ENCODE measurements around the gene UTY. TPM values are rescaled to one million over a fixed set of nuclear protein-coding genes. Genes with fewer than 3 reads are reported as not detected.

UTY gene
- total and polyA plus RNA-seq, 4 donors = 2.2 to 24.3 TPM; not detected in 2

GRCh38 chrY:13474997-13475396 is 4.8 kb downstream of the UTY start:
- H3K9ac ChIP-seq (ENCODE audit: low read depth in 1 of 2, low read length in 2 of 2) = no peak overlapping the region
- TF ChIP-seq FOXA1 (IDR thresholded peaks at IDR 0.05) (no peak), NR2F2 (IDR thresholded peaks at IDR 0.05) (no peak), SP1 (IDR thresholded peaks at IDR 0.05) (no peak)
- H3K36me3 ChIP-seq (ENCODE audit: control insufficient read depth in 4 of 4, insufficient read depth in 3 of 4, low read depth in 1 of 4, low read length in 3 of 4) = peaks cover 0 to 6% (median 0%) of the 10 kb centered on the region in 4 donors
- WGBS = 73% methylated on average over 2 of the region's 2 CpGs
- no peaks in the 10 kb centered on the region for H3K27me3 ChIP-seq (ENCODE audit: control insufficient read depth in 4 of 4, insufficient read depth in 4 of 4, low read length in 3 of 4)
- no peaks in the 10 kb centered on the region for H3K9me3 ChIP-seq (ENCODE audit: control insufficient read depth in 4 of 4, low read length in 3 of 4)
- H3K4me3 ChIP-seq (ENCODE audit: low read depth in 1 of 3, low read length in 3 of 3) = no peak overlapping the region
- DNase-seq (ENCODE audit: low spot score) = no peak
- no peak overlapping the region for H3K27ac ChIP-seq (ENCODE audit: low read depth in 1 of 2, low read length in 2 of 2)
- peaks cover 0 to 1% (median 0%) of the 10 kb centered on the region in 4 donors for H3K4me1 ChIP-seq (ENCODE audit: control insufficient read depth in 4 of 4, insufficient read depth in 4 of 4, low read length in 3 of 4)

DNA sequence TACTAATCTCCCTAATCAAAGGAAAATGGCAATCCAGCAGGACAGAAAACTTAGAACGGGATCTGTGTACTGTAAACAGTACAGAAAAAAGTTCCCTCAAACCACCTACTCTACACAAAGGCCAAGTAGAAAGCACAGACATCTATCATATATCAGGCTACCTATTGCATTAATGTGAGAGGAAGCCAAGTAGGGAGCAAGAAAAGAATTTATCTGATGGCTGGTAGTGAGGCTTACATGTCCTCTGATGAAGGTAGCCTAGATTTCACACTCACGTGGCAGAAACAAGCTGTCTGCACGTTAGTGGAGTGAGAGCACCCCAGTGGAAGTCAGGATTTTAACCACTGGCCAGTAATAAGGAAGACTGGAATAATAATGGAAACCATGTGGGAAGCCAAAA is 28.3 kb downstream of the UTY start:
- Histone ChIP-seq H3K4me1 (ENCODE audit: control insufficient read depth in 4 of 4, insufficient read depth in 4 of 4, low read length in 3 of 4) (no peaks in the 10 kb centered on the region), H3K4me3 (ENCODE audit: low read depth in 1 of 3, low read length in 3 of 3) (no peak overlapping the region), H3K9me3 (ENCODE audit: control insufficient read depth in 4 of 4, low read length in 3 of 4) (no peaks in the 10 kb centered on the region), H3K27me3 (ENCODE audit: control insufficient read depth in 4 of 4, insufficient read depth in 4 of 4, low read length in 3 of 4) (no peaks in the 10 kb centered on the region), H3K9ac (ENCODE audit: low read depth in 1 of 2, low read length in 2 of 2) (no peak overlapping the region), H3K36me3 (ENCODE audit: control insufficient read depth in 4 of 4, insufficient read depth in 3 of 4, low read depth in 1 of 4, low read length in 3 of 4) (peaks cover 0 to 2% (median 0%) of the 10 kb centered on the region in 4 donors), H3K27ac (ENCODE audit: low read depth in 1 of 2, low read length in 2 of 2) (no peak overlapping the region)
- no peak for TF ChIP-seq NR2F2 (IDR thresholded peaks at IDR 0.05)
- no peak for TF ChIP-seq RAD21 (IDR thresholded peaks at IDR 0.05)
- no peak for TF ChIP-seq YY1 (IDR thresholded peaks at IDR 0.05)
- TF ChIP-seq, protein P1, sequence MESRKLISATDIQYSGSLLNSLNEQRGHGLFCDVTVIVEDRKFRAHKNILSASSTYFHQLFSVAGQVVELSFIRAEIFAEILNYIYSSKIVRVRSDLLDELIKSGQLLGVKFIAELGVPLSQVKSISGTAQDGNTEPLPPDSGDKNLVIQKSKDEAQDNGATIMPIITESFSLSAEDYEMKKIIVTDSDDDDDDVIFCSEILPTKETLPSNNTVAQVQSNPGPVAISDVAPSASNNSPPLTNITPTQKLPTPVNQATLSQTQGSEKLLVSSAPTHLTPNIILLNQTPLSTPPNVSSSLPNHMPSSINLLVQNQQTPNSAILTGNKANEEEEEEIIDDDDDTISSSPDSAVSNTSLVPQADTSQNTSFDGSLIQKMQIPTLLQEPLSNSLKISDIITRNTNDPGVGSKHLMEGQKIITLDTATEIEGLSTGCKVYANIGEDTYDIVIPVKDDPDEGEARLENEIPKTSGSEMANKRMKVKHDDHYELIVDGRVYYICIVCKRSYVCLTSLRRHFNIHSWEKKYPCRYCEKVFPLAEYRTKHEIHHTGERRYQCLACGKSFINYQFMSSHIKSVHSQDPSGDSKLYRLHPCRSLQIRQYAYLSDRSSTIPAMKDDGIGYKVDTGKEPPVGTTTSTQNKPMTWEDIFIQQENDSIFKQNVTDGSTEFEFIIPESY (IDR thresholded peaks at IDR 0.05) = no peak
- no peak for TF ChIP-seq HNF4G (IDR thresholded peaks at IDR 0.05)
- TF ChIP-seq JUND (IDR thresholded peaks at IDR 0.05) = no peak
- no peak for TF ChIP-seq FOXA1 (IDR thresholded peaks at IDR 0.05)
- TF ChIP-seq HNF4A (conservative IDR thresholded peaks at IDR 0.05) = no peak
- 96% methylated on average over 3 of the region's 3 CpGs for WGBS
- no peak for DNase-seq (ENCODE audit: low spot score)

DNA sequence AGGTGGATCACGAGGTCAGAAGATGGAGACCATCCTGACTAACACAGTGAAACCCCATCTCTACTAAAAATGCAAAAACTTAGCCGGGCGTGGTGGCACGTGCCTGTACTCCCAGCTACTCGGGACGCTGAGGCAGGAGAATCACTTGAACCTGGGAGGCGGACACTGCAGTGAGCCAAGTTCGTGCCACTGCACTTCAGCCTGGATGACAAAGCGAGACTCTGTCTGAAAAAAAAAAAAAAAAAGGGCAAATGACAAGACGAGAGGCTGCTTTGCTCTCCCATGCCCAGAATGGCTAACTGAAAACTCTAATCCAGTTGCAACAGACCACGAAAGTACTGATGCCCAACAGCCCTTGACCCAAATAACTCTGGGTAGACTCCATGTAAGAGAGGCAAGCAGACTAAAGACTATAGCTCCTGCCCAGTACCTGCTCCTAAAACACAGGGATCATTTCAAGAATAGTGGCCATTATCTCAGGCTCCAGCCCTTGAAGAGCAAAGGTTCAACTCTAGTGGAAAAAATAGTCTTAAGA is 29.2 kb downstream of the UTY start:
- WGBS = 95% methylated on average over 11 of the region's 11 CpGs

More for the DNA sequence above, 29.2 kb downstream of the UTY start:
- Histone ChIP-seq H3K4me3 (ENCODE audit: low read depth in 1 of 3, low read length in 3 of 3) (no peak overlapping the region), H3K9me3 (ENCODE audit: control insufficient read depth in 4 of 4, low read length in 3 of 4) (no peaks in the 10 kb centered on the region), H3K27me3 (ENCODE audit: control insufficient read depth in 4 of 4, insufficient read depth in 4 of 4, low read length in 3 of 4) (no peaks in the 10 kb centered on the region), H3K9ac (ENCODE audit: low read depth in 1 of 2, low read length in 2 of 2) (no peak overlapping the region), H3K36me3 (ENCODE audit: control insufficient read depth in 4 of 4, insufficient read depth in 3 of 4, low read depth in 1 of 4, low read length in 3 of 4) (peaks cover 0 to 2% (median 0%) of the 10 kb centered on the region in 4 donors), H3K27ac (ENCODE audit: low read depth in 1 of 2, low read length in 2 of 2) (no peak overlapping the region), H3K4me1 (ENCODE audit: control insufficient read depth in 4 of 4, insufficient read depth in 4 of 4, low read length in 3 of 4) (no peaks in the 10 kb centered on the region)
- TF ChIP-seq TAF1 (conservative IDR thresholded peaks at IDR 0.05) (no peak), NR2F2 (IDR thresholded peaks at IDR 0.05) (no peak), REST (IDR thresholded peaks at IDR 0.05) (no peak), RAD21 (IDR thresholded peaks at IDR 0.05) (no peak), FOXA2 (IDR thresholded peaks at IDR 0.05) (no peak), EGR1 (IDR thresholded peaks at IDR 0.05; ENCODE audit: low read depth in 2 of 2) (no peak)
- DNase-seq (ENCODE audit: low spot score) = no peak
